ENCODE data around the gene PARD3B. TPM values are rescaled to one million over a fixed set of nuclear protein-coding genes. Genes with fewer than 3 reads are reported as not detected.

PARD3B gene
- total and polyA plus RNA-seq, 2 of the 4 experiments (the other 2 are of a cell fraction), result 3.3 to 15.6 TPM

GRCh38 chr2:205276116-205276777, 731.0 kb downstream of the PARD3B start:
- in situ Hi-C loops (cut with MboI; ENCODE audit: low sequenced_read_pairs), result no loop called here
- Histone ChIP-seq H2AFZ (replicated peaks; ENCODE audit: low read length, poor library complexity) (no peak overlapping the region), H3K9me1 (ENCODE audit: insufficient read depth, low read length) (no peaks in the 10 kb centered on the region), H2AK9ac (replicated peaks; ENCODE audit: low read depth, low read length, poor library complexity) (no peak overlapping the region), H4K8ac (ENCODE audit: low read depth in 2 of 2, low read length in 2 of 2) (no peak overlapping the region), H3K18ac (ENCODE audit: low read depth, low read length) (no peak overlapping the region), H3K27ac (ENCODE audit: insufficient read depth, low read length) (no peak overlapping the region), H3K36me3 (ENCODE audit: control insufficient read depth, insufficient read depth, low read length) (no peaks in the 10 kb centered on the region), H2BK5ac (ENCODE audit: low read depth, low read length, poor library complexity, severe bottlenecking) (no peak overlapping the region), H3K27me3 (ENCODE audit: control insufficient read depth, insufficient read depth, low read length) (no peaks in the 10 kb centered on the region), H3K14ac (replicated peaks; ENCODE audit: low read depth, low read length) (no peak overlapping the region), H3K4ac (ENCODE audit: low read depth, low read length) (no peak overlapping the region), H4K91ac (ENCODE audit: insufficient read depth, low read depth, low read length) (no peak overlapping the region), H2BK120ac (ENCODE audit: low read depth, low read length) (no peak overlapping the region), H2AK5ac (ENCODE audit: low read depth, low read length) (no peak overlapping the region), H3K56ac (ENCODE audit: extremely low read depth, insufficient read depth, low read length) (no peak overlapping the region), H3K4me2 (ENCODE audit: low read depth, low read length) (no peak overlapping the region), H3K9ac (ENCODE audit: low read depth, low read length) (no peak overlapping the region), H3K9me3 (ENCODE audit: control insufficient read depth, insufficient read depth, low read length) (no peaks in the 10 kb centered on the region), H3K4me3 (ENCODE audit: insufficient read depth, low read depth, low read length) (no peak overlapping the region), H4K20me1 (ENCODE audit: insufficient read depth, low read length) (no peaks in the 10 kb centered on the region), H3K4me1 (ENCODE audit: control insufficient read depth, insufficient read depth, low read length) (no peaks in the 10 kb centered on the region), H3K79me1 (ENCODE audit: low read depth in 1 of 2, low read length in 2 of 2) (no peaks in the 10 kb centered on the region), H2BK15ac (ENCODE audit: low read depth, low read length) (no peak overlapping the region), H4K5ac (ENCODE audit: low read depth, low read length) (no peak overlapping the region), H2BK20ac (ENCODE audit: low read depth, low read length) (no peak overlapping the region), H3K23ac (ENCODE audit: low read depth, low read length) (no peak overlapping the region)
- no peak for ATAC-seq (ENCODE audit: low read depth)
- POLR2A ChIA-PET (ENCODE audit: unreplicated experiment), result no interaction called here
- dilution Hi-C loops (cut with HindIII; ENCODE audit: low sequenced_read_pairs, unreplicated experiment), result no loop called here
- WGBS, 2 experiments (ENCODE audit: extremely low coverage in 2 of 2, insufficient read length in 1 of 2), result no CpG with 5 or more reads among the region's 11 CpGs
- BruUV-seq (replicated peaks), result no TSS peak
- TF ChIP-seq FOS (IDR thresholded peaks at IDR 0.05; ENCODE audit: low read depth, low read length), result no peak
- TF ChIP-seq RAD21 (IDR thresholded peaks at IDR 0.05; ENCODE audit: low read length), result no peak
- no peak for TF ChIP-seq NFE2L2 (IDR thresholded peaks at IDR 0.05; ENCODE audit: low read depth, low read length)
- TF ChIP-seq BHLHE40 (IDR thresholded peaks at IDR 0.05; ENCODE audit: low read depth, low read length), result no peak
- TF ChIP-seq, protein P1, sequence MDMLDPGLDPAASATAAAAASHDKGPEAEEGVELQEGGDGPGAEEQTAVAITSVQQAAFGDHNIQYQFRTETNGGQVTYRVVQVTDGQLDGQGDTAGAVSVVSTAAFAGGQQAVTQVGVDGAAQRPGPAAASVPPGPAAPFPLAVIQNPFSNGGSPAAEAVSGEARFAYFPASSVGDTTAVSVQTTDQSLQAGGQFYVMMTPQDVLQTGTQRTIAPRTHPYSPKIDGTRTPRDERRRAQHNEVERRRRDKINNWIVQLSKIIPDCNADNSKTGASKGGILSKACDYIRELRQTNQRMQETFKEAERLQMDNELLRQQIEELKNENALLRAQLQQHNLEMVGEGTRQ (IDR thresholded peaks at IDR 0.05; ENCODE audit: low read depth, low read length), result no peak
- no peak for TF ChIP-seq RCOR1 (IDR thresholded peaks at IDR 0.05; ENCODE audit: insufficient replicate concordance, low read length)
- CTCF ChIA-PET, result no interaction called here
- intact Hi-C loops (cut with micrococcal nuclease), result no loop called here
- DNase-seq, result no peak
